RPMI7951 (cell line): ENCODE results near the gene COMT. TPM values are rescaled to one million over a fixed set of nuclear protein-coding genes. Genes with fewer than 3 reads are reported as not detected.
A peak's percentile ranks its signal among the peaks of the same experiment; 100 is the strongest.
"Not testable (repeated sequence)": the region's sequence is repeated elsewhere in the genome, so short reads cannot be mapped to it uniquely, and the experiment has no call there.

Experiments used
- DNase-seq: peaks from one replicate; pipeline ENCODE4 v3.0.0-alpha.2; 2012; ENCODE audit warnings: low read depth
- total RNA-seq: library from RNA; depleted of rRNA; stranded (reverse); fragments of >200 nt; shearing (Covaris generic); gene quantifications from 2 replicates; pipeline ENCODE4 v1.2.3, GENCODE V29; 2014

COMT gene
- total RNA-seq, 1 experiment from 2014 or later, result 125 TPM

DNA sequence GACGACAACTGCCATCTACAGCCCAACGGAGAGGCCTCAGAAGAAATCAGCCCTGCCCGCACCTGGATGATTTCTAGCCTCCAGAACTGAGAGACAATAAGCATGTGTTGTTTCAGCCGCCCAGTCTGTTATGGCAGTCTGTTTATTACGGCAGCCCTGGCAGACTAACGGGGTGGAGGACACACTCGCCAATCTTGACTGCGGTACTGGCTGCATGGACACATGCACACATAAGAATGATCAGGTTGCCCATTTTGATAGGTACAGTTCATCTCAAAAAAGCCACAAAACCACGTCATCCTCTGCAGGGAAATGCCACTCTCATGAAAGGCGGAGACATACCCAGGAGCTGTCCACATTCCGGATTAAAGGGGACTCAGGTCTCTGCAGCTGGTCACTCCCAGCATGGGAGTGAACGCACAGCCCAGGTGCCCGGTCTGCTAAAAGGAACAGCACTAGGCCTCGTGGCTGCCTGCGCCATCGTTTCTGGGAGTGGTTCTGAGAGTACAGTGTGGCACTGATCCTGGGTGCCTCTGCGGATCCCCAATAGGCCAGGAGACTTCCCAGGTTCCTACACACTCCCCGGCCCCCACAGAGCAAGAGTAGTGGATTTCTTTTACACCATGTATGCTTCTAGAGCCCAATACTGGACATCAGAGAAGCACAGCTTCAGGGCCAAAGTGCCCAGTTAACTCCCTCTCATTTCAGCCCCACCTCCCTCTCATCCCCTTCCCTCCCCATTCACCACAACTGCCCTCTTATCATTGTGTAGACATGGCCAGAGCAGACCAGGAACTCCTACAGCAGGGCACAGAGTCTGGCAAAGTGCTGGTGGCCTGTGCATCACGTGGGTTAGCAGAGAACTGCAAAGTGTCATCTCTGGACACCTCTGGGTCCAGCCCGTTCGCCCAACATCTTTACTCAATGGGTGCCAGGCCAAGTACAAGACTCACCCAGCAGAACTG lies 11.7 kb upstream of the COMT start:
- no peak for DNase-seq

GRCh38 chr22:19930551-19931486 lies 10.8 kb upstream of the COMT start:
- no peak for DNase-seq

DNA sequence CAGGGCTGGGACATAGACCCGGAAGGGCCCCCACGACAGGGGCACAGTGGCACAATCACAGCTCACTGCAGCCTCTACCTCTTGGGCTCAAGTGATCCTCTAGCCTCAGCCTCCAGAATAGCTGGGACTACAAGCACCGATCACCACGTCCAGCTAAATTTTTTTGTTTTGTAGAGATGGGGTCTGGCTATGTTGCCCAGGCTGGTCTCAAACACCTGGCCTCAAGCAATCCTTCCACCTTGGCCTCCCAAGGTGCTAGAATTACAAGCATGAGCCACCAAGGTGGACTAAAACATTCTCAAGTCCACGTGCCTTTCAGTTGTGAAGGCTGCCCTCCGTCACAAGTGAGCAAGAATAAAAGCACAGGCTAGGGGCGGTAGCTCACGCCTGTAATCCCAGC lies 10.1 kb upstream of the COMT start:
- no peak for DNase-seq

DNA sequence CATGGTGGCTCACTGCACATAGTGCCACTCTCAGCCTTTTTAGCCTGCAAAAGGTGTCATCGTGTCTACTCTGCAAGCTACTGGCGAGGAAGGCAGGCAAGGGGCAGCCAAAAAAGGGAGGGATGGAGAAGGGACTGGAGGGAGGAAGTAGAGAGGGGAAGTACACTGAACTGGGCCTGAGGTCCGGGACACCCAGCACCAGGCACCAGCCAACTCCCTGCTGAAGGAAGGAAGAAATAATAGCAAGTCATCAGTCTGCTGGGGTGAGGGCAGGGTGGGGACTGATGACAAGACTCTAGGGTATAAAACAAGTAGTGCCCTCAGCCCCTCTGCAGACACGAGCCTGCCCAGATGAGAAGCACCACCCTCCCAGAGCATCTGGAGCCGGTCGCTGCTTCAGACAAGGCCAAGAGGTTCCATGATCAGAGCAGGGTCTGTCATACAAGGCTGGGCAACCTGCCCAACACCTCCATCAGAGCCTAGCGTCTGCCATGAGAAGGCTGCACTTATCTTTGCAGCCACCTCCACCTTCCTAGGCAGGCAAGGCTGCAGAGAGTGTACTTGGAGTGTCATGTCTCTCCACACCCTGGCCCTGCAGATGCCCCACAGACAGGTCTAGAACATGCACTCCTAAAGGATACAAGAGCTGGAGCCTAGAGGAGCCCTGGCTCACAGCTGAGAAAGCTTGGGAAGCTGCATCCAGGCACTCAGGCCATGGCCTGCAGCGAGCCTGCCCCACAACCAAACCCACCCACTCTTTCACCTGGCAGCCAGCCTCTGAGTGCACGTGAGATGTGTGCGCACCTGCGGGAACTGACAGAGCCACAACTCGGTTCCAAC lies 9.0 kb upstream of the COMT start:
- DNase-seq, result no peak

DNA sequence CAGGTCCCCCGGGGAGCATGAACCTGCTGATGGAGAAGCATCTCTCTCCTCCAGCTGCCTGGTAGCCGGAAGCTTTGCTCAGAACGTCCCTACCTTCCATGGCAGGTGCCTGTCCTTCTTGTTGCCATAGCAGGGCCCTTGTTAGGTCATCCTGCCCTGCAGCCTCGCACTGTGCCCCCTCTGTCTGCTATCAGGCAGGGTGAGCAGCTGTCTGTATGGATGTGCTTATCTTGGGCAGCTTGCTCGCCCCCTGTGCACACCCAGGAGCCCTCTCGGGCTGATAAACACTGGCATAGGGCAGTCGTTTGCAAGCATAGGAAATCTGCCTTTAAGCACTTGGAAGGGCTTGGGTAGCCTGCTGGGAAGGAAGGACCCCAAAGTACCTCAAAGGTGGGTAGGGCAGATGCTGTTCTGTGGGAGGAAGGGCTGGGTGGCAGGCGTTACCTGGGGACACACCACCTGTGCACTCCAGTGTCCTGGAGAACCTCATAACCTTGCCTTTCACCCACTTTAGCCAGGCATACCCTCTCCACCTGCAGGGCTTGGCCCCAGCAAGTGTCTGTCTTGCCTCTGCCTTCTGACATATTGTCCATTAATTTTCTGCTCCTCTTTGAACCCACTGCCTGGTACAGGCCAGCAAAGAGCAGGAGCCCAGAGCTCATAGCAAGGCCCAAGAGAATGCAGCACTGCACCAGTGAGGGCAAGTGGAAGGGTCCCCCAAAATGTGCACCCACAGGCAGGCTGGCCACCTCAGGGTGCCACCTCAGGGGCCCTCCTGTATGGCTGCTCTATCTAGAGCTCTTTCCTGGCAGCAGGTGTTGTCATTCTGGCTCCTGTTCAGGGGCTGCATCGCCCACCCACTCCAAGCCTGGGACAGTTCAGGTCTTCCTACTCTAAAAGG lies 8.0 kb upstream of the COMT start:
- DNase-seq, result no peak

- DNase-seq, result not testable (repeated sequence)
These were observed 6.4 kb upstream of the COMT start for GRCh38 chr22:19935123-19935718.

GRCh38 chr22:19936513-19936912 lies 5.1 kb upstream of the COMT start:
- DNase-seq, result no peak

DNA sequence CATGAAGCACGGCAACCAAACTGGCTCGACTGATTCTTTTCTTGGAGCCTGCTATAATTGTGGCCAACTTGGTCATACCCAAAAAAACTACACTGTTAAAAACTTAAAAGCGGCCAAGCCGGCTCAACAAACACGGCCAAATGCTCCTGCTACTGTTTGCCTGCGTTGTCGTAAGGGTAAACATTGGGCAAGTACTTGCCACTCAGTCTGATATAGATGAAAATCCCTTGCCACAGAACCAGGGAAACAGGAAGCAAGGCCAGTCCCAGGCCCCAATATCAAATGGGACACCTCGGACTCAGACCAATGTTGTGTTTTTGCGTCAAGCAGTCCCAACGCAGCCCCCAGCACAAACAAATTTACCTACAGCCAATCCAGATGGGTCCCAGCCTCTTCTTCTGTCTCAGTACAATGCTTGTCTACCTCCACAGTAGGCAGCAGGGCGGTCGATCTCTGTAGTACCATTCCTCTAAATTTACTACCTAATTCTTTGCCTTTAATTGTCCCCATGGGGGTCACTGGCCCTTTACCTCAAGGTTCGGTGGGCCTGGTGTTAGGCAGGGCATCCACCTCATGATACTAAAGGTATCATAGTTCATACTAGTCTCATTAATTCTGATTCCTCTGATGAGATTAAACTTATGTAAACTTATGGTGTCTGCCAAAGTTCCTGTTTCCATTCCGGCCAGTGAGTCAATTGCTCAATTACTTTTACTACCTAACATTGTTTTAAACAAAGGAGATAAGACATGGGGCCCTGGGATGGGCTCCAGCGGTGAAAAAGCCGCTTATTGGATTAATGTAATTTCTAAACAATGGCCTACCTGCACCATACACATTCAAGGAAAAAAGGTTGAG lies 3.7 kb upstream of the COMT start:
- DNase-seq, result no peak

GRCh38 chr22:19940536-19941364 lies 822 bp upstream of the COMT start:
- peak; percentile 7 for DNase-seq

DNA sequence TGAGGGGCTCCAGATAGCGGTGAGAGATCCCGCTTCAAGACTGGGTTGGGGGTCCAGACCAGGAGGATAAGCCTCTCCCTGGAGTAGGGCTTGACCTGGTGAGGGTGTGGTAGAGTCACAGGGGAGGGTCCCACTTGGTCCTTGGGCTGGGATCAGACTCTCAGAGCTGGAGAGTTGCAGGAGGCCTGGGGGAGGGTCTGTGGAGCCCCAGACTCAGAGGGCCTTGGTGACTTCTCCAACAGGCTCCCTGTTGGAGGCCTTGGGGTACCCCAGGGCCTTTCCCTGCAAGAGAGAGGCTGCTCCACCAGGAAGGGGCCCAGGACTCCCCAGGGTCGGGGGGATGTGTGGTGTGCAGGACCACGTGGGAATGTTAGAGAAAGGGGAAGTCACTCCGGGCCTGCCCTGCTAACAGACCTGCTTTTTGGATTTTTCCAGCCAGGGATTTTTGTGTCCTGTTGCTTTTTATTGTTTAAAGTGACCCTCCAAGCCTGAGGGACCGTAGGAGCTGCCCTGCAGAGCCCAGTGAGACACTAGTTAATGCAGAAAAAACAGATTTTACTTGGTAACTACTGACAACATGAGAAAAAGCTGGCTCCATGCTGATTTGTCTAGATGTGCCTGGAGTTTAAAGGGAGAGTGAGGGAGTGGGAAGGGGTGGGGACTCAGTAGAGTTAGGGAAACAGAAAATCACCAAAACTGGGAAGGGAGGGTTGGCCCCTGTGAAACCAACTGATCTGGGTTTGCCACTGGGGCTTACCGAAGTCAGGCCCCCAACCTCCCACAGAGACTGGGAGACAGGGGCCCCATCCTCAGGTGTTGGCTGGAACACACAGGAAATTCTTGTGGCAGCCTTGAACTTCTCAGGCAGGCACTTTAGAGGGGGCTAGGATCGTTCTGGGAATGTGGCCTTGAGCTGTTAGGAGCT lies 847 bp downstream of the COMT start:
- peak; percentile 58 for DNase-seq

GRCh38 chr22:19943082-19944026 lies 1.8 kb downstream of the COMT start:
- DNase-seq, result peak; percentile 81

GRCh38 chr22:19948057-19948760 lies 6.6 kb downstream of the COMT start:
- DNase-seq, result no peak

DNA sequence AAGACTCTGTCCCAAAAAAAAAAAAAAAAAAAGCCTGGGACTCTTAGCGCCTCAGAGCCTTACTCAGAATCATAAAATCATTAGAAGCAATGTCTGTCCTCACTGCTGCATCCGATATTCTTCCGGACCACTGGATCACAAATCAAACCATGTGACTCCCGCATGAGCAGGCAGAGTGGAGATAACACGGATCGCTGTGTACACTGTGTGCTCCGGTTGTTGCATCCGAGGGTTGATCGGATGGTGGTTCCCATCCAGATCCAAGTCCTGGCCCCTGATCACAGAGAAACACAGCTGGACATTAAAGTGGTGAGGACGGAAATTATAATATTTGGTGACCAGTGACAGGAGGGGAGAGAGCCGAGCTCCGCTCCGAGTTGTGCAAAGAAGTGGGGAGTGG lies 9.8 kb downstream of the COMT start:
- DNase-seq, result no peak

GRCh38 chr22:19955241-19956128 lies 13.9 kb downstream of the COMT start:
- no peak for DNase-seq
